ENCODE measurements around the gene EPHB2. TPM values are rescaled to one million over a fixed set of nuclear protein-coding genes. Genes with fewer than 3 reads are reported as not detected.

EPHB2 gene
- total RNA-seq, 3 donors from 2014 or later: 22.7 to 76.7 (median 70.8) TPM

DNA sequence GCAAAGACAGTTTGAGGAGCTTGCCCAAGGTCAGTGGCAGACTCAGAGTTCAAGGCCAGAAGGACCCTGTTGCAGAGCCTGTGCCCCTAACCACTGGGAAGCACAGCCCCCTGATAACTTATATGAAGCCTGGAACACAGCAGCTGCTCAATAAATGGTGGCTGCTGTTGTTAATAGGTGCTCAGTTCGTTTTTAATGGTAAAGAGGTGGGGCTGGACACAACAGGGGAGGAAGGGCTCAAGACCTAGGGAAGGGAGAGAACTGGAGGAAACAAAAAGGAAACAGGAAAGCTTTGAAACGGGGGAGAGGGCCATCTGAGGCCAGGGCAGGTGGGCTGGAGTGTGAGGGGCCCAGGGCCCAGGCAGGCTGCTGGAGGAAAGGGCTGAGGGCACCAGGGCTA, 136.6 kb downstream of the EPHB2 start:
- no peak for DNase-seq
- Histone ChIP-seq H3K36me3 (ENCODE audit: low read depth) (no peaks in the 10 kb centered on the region), H3K4me3 (no peak overlapping the region), H3K9me3 (no peaks in the 10 kb centered on the region), H3K4me1 (ENCODE audit: low read depth) (no peaks in the 10 kb centered on the region)
- intact Hi-C loops (cut with DNase I, micrococcal nuclease): no loop called here
- TF ChIP-seq, protein P1, sequence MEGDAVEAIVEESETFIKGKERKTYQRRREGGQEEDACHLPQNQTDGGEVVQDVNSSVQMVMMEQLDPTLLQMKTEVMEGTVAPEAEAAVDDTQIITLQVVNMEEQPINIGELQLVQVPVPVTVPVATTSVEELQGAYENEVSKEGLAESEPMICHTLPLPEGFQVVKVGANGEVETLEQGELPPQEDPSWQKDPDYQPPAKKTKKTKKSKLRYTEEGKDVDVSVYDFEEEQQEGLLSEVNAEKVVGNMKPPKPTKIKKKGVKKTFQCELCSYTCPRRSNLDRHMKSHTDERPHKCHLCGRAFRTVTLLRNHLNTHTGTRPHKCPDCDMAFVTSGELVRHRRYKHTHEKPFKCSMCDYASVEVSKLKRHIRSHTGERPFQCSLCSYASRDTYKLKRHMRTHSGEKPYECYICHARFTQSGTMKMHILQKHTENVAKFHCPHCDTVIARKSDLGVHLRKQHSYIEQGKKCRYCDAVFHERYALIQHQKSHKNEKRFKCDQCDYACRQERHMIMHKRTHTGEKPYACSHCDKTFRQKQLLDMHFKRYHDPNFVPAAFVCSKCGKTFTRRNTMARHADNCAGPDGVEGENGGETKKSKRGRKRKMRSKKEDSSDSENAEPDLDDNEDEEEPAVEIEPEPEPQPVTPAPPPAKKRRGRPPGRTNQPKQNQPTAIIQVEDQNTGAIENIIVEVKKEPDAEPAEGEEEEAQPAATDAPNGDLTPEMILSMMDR (IDR thresholded peaks at IDR 0.05): no peak
- no peak for ATAC-seq

DNA sequence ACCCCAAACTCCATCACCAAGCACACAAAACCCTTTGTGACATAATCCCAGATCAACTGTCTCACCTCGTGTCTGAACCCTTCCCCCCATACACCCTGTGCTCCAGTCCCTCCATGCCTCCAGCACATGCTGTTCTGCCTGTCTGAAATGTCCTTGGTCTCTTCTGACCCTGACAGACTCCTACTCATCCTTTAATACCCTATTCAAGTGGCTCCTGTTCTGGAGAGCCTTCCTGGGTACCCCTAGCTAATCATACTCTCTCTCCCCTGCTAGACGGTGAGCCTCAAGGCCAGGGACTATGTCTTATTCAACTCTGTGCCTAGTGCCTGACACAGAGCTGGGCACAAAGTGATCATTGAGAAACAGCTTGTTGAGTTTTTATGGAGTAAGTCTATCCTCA, 137.1 kb downstream of the EPHB2 start:
- Histone ChIP-seq H3K36me3 (ENCODE audit: low read depth) (no peaks in the 10 kb centered on the region), H3K4me3 (no peak overlapping the region), H3K4me1 (ENCODE audit: low read depth) (no peaks in the 10 kb centered on the region), H3K9me3 (no peaks in the 10 kb centered on the region)
- ATAC-seq: no peak
- DNase-seq: no peak
- intact Hi-C loops (cut with DNase I, micrococcal nuclease): no loop called here
- TF ChIP-seq, protein P1 (IDR thresholded peaks at IDR 0.05): no peak

DNA sequence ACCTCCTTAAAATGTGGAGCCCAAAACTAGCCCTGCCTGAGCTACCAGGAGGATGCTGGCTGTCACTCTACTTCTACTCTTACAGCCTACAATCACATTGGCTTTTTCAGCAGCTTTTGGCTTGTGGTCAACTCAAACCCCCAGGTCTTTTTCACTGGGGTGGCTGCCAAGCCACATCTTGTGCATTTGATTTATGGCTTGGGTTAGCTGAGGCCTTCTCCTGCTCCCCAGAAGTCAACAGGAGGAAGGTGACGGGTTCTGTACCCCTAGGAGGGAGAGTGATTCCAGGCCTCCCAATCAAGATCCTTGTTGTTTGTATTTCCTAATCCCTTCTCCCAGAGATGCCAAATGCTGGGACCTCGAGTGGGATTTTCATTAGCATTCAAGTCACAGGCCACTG, 137.8 kb downstream of the EPHB2 start:
- TF ChIP-seq, protein P1 (IDR thresholded peaks at IDR 0.05): no peak
- Histone ChIP-seq H3K36me3 (ENCODE audit: low read depth) (no peaks in the 10 kb centered on the region), H3K4me3 (no peak overlapping the region), H3K4me1 (ENCODE audit: low read depth) (no peaks in the 10 kb centered on the region), H3K9me3 (no peaks in the 10 kb centered on the region)
- ATAC-seq (no peak), DNase-seq (no peak)
- intact Hi-C loops (cut with DNase I, micrococcal nuclease): no loop called here

DNA sequence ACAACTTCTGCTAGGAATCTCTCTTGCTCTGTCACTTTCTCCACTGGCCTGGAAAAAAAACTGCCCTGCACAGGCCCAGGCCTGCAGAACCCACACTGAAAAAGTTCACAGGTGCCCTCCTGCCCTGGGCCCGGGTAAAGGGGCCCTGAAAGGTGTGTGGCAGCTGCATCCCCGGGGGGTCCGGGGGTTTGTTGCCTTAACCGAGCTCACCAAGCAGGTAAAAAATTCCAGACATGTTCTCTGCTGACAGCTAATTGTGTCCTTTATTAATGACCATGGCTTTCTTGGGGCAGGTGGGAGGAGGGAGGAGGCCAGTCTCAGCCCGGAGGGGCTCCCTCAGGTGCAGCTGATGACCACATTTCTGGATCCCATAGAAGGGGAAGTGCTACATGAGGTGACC, 139.1 kb downstream of the EPHB2 start:
- intact Hi-C loops (cut with DNase I, micrococcal nuclease): no loop called here
- Histone ChIP-seq H3K4me1 (ENCODE audit: low read depth) (no peaks in the 10 kb centered on the region), H3K4me3 (no peak overlapping the region), H3K9me3 (no peaks in the 10 kb centered on the region), H3K36me3 (ENCODE audit: low read depth) (no peaks in the 10 kb centered on the region)
- no peak for DNase-seq
- ATAC-seq: no peak
- TF ChIP-seq, protein P1 (IDR thresholded peaks at IDR 0.05): no peak

DNA sequence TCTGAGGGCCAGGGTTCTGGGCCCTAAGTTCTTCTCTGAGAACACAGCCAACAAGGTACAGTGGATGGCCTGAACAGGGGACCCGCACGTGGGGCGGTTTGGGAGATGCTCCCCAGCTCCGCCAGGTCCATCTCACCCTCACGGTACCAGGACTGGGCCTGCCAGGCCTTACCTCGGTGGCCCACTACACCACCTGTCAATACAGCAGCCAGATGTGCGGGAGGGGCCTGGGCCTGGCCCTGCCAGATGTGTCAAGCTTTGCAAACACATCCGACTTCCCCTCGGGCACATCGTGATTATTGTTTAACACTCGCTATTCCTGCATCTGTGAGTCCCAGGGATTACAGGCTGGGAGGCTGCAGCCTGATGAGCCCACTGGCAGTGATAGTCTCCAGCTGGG, 139.6 kb downstream of the EPHB2 start:
- Histone ChIP-seq H3K9me3 (no peaks in the 10 kb centered on the region), H3K4me3 (no peak overlapping the region), H3K4me1 (ENCODE audit: low read depth) (no peaks in the 10 kb centered on the region), H3K36me3 (ENCODE audit: low read depth) (no peaks in the 10 kb centered on the region)
- intact Hi-C loops (cut with DNase I, micrococcal nuclease): no loop called here
- DNase-seq: no peak
- no peak for ATAC-seq
- TF ChIP-seq, protein P1 (IDR thresholded peaks at IDR 0.05): no peak

DNA sequence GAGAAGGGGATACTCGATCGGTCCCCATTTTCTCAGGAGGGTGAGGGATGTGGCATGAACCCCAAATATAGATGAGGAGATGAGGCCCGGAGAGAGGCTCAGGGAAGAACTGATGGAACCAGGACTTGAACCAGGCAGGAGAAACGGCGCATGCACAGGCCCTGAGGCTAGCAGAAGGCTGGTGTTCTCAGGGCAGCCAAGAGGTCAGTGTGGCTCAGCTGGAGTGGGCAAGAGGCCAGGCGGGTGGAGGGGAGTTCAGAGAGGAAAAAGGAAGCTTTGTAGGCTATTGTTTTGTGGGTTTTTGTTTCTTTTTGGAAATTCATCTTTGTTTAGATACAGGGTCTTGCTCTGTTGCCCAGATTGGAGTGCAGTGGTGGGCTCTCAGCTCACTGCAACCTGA, 140.0 kb downstream of the EPHB2 start:
- Histone ChIP-seq H3K4me1 (ENCODE audit: low read depth) (no peaks in the 10 kb centered on the region), H3K36me3 (ENCODE audit: low read depth) (no peaks in the 10 kb centered on the region), H3K4me3 (no peak overlapping the region), H3K9me3 (no peaks in the 10 kb centered on the region)
- intact Hi-C loops (cut with DNase I, micrococcal nuclease): no loop called here
- TF ChIP-seq, protein P1 (IDR thresholded peaks at IDR 0.05): no peak
- no peak for ATAC-seq
- DNase-seq: peak; percentile 46 to 60 (median 47)
